ENCODE results near the gene DIAPH2.

- TF ChIP-seq POLR2A (IDR thresholded peaks at IDR 0.05): no peak
- TF ChIP-seq CTCF (IDR thresholded peaks at IDR 0.05): no peak
- no peak for TF ChIP-seq POLR2AphosphoS5 (IDR thresholded peaks at IDR 0.05)
Observed at GRCh38 chrX:96982161-96982560, 297.5 kb downstream of the DIAPH2 start.

Data from breast epithelium (tissue), 3 donors.